GM18909 (cell line): ENCODE data around the gene TMEM45A.
A peak's percentile ranks its signal among the peaks of the same experiment; 100 is the strongest.
"Not testable (repeated sequence)": the region's sequence is repeated elsewhere in the genome, so short reads cannot be mapped to it uniquely, and the experiment has no call there.

Experiments used
- ATAC-seq: cut with Tn5 transposase; IDR thresholded peaks from one replicate; pipeline ENCODE4 v1.9.1; 2021; ENCODE audit warnings: mild to moderate bottlenecking; ENCODE audit not compliant: unreplicated experiment, poor library complexity

Gene TMEM45A

GRCh38 chr3:100492059-100493006, at the start of gene TMEM45A:
TSS of gene TMEM45A (plus strand) at chr3:100492619. CDS start at chr3:100555212, 62,593 bp downstream.
- ATAC-seq = peak; percentile 97

- no peak for ATAC-seq
Observed at GRCh38 chr3:100443690-100444089, 48.7 kb upstream of the TMEM45A start.

- not testable (repeated sequence) for ATAC-seq
Observed at GRCh38 chr3:100447067-100447466, 45.4 kb upstream of the TMEM45A start.

GRCh38 chr3:100448079-100448478, 44.3 kb upstream of the TMEM45A start:
- no peak for ATAC-seq

- no peak for ATAC-seq
Observed at GRCh38 chr3:100449214-100449613, 43.2 kb upstream of the TMEM45A start.

GRCh38 chr3:100454677-100455076, 37.7 kb upstream of the TMEM45A start:
- ATAC-seq = no peak

GRCh38 chr3:100455841-100456550, 36.4 kb upstream of the TMEM45A start:
- ATAC-seq = no peak

- ATAC-seq = no peak
Observed at GRCh38 chr3:100456745-100457144, 35.7 kb upstream of the TMEM45A start.

GRCh38 chr3:100457811-100458210, 34.6 kb upstream of the TMEM45A start:
- no peak for ATAC-seq

GRCh38 chr3:100458814-100459213, 33.6 kb upstream of the TMEM45A start:
- ATAC-seq = no peak

- peak; percentile 93 for ATAC-seq
Observed at GRCh38 chr3:100463002-100463401, 29.4 kb upstream of the TMEM45A start.

GRCh38 chr3:100463646-100464155, 28.7 kb upstream of the TMEM45A start:
- no peak for ATAC-seq

- ATAC-seq = no peak
Observed at GRCh38 chr3:100465892-100466777, 26.3 kb upstream of the TMEM45A start.

GRCh38 chr3:100467133-100467532, 25.3 kb upstream of the TMEM45A start:
- ATAC-seq = no peak

- no peak for ATAC-seq
Observed at GRCh38 chr3:100468676-100469075, 23.7 kb upstream of the TMEM45A start.

GRCh38 chr3:100470951-100471350, 21.5 kb upstream of the TMEM45A start:
- no peak for ATAC-seq

- no peak for ATAC-seq
Observed at GRCh38 chr3:100471444-100471843, 21.0 kb upstream of the TMEM45A start.

GRCh38 chr3:100477851-100478360, 14.5 kb upstream of the TMEM45A start:
- not testable (repeated sequence) for ATAC-seq

- ATAC-seq = not testable (repeated sequence)
Observed at GRCh38 chr3:100478521-100478920, 13.9 kb upstream of the TMEM45A start.

GRCh38 chr3:100480081-100480480, 12.3 kb upstream of the TMEM45A start:
- ATAC-seq = no peak
